ENCODE results near the gene MAML3. TPM values are rescaled to one million over a fixed set of nuclear protein-coding genes. Genes with fewer than 3 reads are reported as not detected.

Gene MAML3
- total and polyA plus RNA-seq, 2 of the 13 experiments (the other 11 are each of a cell fraction or from before 2014, with no cell fraction given): 0.05 to 0.13 TPM

DNA sequence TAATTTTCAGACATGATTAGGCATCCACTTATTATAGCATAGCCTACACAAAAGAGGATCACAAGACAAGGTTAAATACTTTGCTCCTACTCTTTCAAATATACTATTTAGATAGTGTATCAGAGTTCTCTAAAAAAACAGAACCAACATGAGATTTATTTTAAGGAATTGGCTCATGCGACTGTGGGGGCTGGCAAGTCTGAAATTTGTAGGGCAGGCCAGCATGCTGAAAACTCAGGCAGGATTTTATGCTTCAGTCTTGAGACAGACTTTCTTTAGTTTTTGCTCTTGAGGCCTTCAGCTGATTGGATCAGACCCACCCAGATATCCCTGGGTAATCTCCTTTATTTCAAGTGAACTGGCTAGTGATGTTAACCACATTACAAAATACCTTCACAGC is 169.5 kb downstream of the MAML3 start:
- Histone ChIP-seq H3K36me3 (replicated peaks in 1 of 2; ENCODE audit: control insufficient read depth in 1 of 2, insufficient read depth in 2 of 2, low read length in 2 of 2) (no peaks in the 10 kb centered on the region), H3K4me3 (replicated peaks in 1 of 3; ENCODE audit: insufficient read depth in 1 of 3, low read depth in 2 of 3, low read length in 3 of 3) (no peak overlapping the region), H3K9me3 (ENCODE audit: low read length) (no peaks in the 10 kb centered on the region), H4K20me1 (ENCODE audit: insufficient read depth, low read length) (no peaks in the 10 kb centered on the region), H3K9ac (ENCODE audit: insufficient read depth, low read depth, low read length) (no peak overlapping the region), H3K4me1 (ENCODE audit: insufficient read depth, low read length) (no peaks in the 10 kb centered on the region), H3K79me2 (ENCODE audit: insufficient read depth, low read length) (no peaks in the 10 kb centered on the region), H3K27me3 (ENCODE audit: control insufficient read depth in 1 of 2, insufficient read depth in 2 of 2, low read length in 2 of 2) (peaks cover 0 to 17% of the 10 kb centered on the region in 2 experiments; a peak in 1 of 5 replicates), H3K4me2 (ENCODE audit: low read depth, low read length) (no peak overlapping the region), H3K27ac (ENCODE audit: extremely low read length, insufficient read depth, low read length) (no peak overlapping the region), H2AFZ (ENCODE audit: low read length) (no peak overlapping the region)
- DNase-seq (ENCODE audit: low spot score) (no peak), FAIRE-seq (no peak), ATAC-seq (no peak)
- POLR2A ChIA-PET: no interaction called here
- intact Hi-C loops (cut with micrococcal nuclease; ENCODE audit: unreplicated experiment): no loop called here
- WGBS (ENCODE audit: low lambda C conversion rate): 23% methylated on average over 1 of the region's 1 CpG
- CTCF ChIA-PET (ENCODE audit: low intra/inter-chr PET ratio, low total read pairs): no interaction called here
- no TSS peak for BruUV-seq (replicated peaks)
- no peak for TF ChIP-seq PITX1 (CRISPR knock-in tag; IDR thresholded peaks at IDR 0.05)
- TF ChIP-seq, protein P1, sequence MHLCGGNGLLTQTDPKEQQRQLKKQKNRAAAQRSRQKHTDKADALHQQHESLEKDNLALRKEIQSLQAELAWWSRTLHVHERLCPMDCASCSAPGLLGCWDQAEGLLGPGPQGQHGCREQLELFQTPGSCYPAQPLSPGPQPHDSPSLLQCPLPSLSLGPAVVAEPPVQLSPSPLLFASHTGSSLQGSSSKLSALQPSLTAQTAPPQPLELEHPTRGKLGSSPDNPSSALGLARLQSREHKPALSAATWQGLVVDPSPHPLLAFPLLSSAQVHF (CRISPR knock-in tag; IDR thresholded peaks at IDR 0.05): no peak
- TF ChIP-seq, protein P2, sequence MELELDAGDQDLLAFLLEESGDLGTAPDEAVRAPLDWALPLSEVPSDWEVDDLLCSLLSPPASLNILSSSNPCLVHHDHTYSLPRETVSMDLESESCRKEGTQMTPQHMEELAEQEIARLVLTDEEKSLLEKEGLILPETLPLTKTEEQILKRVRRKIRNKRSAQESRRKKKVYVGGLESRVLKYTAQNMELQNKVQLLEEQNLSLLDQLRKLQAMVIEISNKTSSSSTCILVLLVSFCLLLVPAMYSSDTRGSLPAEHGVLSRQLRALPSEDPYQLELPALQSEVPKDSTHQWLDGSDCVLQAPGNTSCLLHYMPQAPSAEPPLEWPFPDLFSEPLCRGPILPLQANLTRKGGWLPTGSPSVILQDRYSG (CRISPR knock-in tag; IDR thresholded peaks at IDR 0.05): no peak
- in situ Hi-C loops (cut with HindIII; ENCODE audit: extremely low pct_ligation_motif_present, low pct_unique_long_range_greater_than_20kb): no loop called here

DNA sequence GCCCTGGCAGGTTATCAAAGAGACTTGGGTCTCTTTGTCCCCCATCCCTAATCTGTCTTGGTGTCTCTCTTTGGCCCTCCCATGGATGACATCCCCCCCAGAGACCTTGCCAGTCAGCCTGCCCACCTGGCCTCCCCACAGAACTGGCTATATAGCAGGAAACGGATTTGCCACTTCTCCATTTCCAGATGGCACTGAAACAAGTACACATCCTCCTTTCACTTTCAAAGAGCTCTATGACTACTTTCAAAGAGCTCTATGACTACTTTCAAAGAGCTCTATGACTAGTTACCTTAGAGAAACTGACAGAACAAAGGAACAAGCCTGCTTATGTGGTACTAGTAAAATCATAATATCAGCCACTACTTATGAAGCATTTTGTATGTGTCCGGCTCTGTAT is 175.3 kb downstream of the MAML3 start:
- H3K79me2 ChIP-seq (ENCODE audit: insufficient read depth, low read length): no peaks in the 10 kb centered on the region
- H3K4me2 ChIP-seq (ENCODE audit: low read depth, low read length): no peak overlapping the region
- BruUV-seq (replicated peaks): no TSS peak
- no peak overlapping the region for H3K27ac ChIP-seq (ENCODE audit: extremely low read length, insufficient read depth, low read length)
- ATAC-seq (no peak), DNase-seq (ENCODE audit: low spot score) (no peak), FAIRE-seq (no peak)
- H3K4me1 ChIP-seq (ENCODE audit: insufficient read depth, low read length): no peaks in the 10 kb centered on the region
- no peak overlapping the region for H2AFZ ChIP-seq (ENCODE audit: low read length)
- H4K20me1 ChIP-seq (ENCODE audit: insufficient read depth, low read length): no peaks in the 10 kb centered on the region
- ChIA-PET POLR2A (no interaction called here), CTCF (ENCODE audit: low intra/inter-chr PET ratio, low total read pairs) (no interaction called here)
- peaks cover 1 to 4% of the 10 kb centered on the region in 2 experiments; a peak in 3 of 5 replicates for H3K27me3 ChIP-seq (ENCODE audit: control insufficient read depth in 1 of 2, insufficient read depth in 2 of 2, low read length in 2 of 2)
- H3K9me3 ChIP-seq (ENCODE audit: low read length): no peaks in the 10 kb centered on the region
- WGBS (ENCODE audit: low lambda C conversion rate): 57% methylated on average over 2 of the region's 2 CpGs
- H3K9ac ChIP-seq (ENCODE audit: insufficient read depth, low read depth, low read length): no peak overlapping the region
- intact Hi-C loops (cut with micrococcal nuclease; ENCODE audit: unreplicated experiment): no loop called here
- no peaks in the 10 kb centered on the region for H3K36me3 ChIP-seq (replicated peaks in 1 of 2; ENCODE audit: control insufficient read depth in 1 of 2, insufficient read depth in 2 of 2, low read length in 2 of 2)
- in situ Hi-C loops (cut with HindIII; ENCODE audit: extremely low pct_ligation_motif_present, low pct_unique_long_range_greater_than_20kb): no loop called here
- H3K4me3 ChIP-seq (replicated peaks in 1 of 3; ENCODE audit: insufficient read depth in 1 of 3, low read depth in 2 of 3, low read length in 3 of 3): no peak overlapping the region
- TF ChIP-seq ISX (CRISPR knock-in tag; conservative IDR thresholded peaks at IDR 0.05): no peak
- TF ChIP-seq THAP7 (CRISPR knock-in tag; IDR thresholded peaks at IDR 0.05): no peak
- no peak for TF ChIP-seq GABPA (IDR thresholded peaks at IDR 0.05; ENCODE audit: low read depth, low read length)
- no peak for TF ChIP-seq GABPA (CRISPR knock-in tag; IDR thresholded peaks at IDR 0.05; ENCODE audit: low read depth)
- no peak for TF ChIP-seq MTF2 (CRISPR knock-in tag; IDR thresholded peaks at IDR 0.05; ENCODE audit: borderline replicate concordance)
- no peak for TF ChIP-seq NPAS2 (CRISPR knock-in tag; IDR thresholded peaks at IDR 0.05; ENCODE audit: borderline replicate concordance)
- TF ChIP-seq, protein P3, sequence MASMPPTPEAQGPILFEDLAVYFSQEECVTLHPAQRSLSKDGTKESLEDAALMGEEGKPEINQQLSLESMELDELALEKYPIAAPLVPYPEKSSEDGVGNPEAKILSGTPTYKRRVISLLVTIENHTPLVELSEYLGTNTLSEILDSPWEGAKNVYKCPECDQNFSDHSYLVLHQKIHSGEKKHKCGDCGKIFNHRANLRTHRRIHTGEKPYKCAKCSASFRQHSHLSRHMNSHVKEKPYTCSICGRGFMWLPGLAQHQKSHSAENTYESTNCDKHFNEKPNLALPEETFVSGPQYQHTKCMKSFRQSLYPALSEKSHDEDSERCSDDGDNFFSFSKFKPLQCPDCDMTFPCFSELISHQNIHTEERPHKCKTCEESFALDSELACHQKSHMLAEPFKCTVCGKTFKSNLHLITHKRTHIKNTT (CRISPR knock-in tag; IDR thresholded peaks at IDR 0.05): no peak
- no peak for TF ChIP-seq ZNF570 (CRISPR knock-in tag; IDR thresholded peaks at IDR 0.05; ENCODE audit: borderline replicate concordance)
- no peak for TF ChIP-seq ZNF766 (CRISPR knock-in tag; IDR thresholded peaks at IDR 0.05; ENCODE audit: borderline replicate concordance)
- TF ChIP-seq, protein P4, sequence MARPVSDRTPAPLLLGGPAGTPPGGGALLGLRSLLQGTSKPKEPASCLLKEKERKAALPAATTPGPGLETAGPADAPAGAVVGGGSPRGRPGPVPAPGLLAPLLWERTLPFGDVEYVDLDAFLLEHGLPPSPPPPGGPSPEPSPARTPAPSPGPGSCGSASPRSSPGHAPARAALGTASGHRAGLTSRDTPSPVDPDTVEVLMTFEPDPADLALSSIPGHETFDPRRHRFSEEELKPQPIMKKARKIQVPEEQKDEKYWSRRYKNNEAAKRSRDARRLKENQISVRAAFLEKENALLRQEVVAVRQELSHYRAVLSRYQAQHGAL (CRISPR knock-in tag; IDR thresholded peaks at IDR 0.05; ENCODE audit: not compliant biosample characterization): no peak
- TF ChIP-seq NAIF1 (CRISPR knock-in tag; IDR thresholded peaks at IDR 0.05; ENCODE audit: borderline replicate concordance): no peak
- no peak for TF ChIP-seq ZNF883 (CRISPR knock-in tag; IDR thresholded peaks at IDR 0.05; ENCODE audit: not compliant biosample characterization)

Measured in HepG2 (cell line).